SJCRH30 (cell line): ENCODE data around the gene AGPAT4. TPM values are rescaled to one million over a fixed set of nuclear protein-coding genes. Genes with fewer than 3 reads are reported as not detected.

ENCODE experiments used
- DNase-seq, 2 experiments: peaks; one replicate each; pipeline ENCODE4 v3.0.0-alpha.2; 2015 to 2020
- H3K27ac ChIP-seq: fragments of 250-450 bp; sonication (Bioruptor Pico); 2 replicates; pipeline ENCODE4 v1.5.1; 2020; ENCODE audit warnings: mild to moderate bottlenecking, moderate library complexity
- H3K27me3 ChIP-seq: fragments of 250-450 bp; sonication (Bioruptor Pico); 2 replicates; pipeline ENCODE4 v1.5.1; 2020; ENCODE audit warnings: mild to moderate bottlenecking, moderate library complexity
- H3K36me3 ChIP-seq: fragments of 250-450 bp; sonication (Bioruptor Pico); 2 replicates; pipeline ENCODE4 v1.5.1; 2020; ENCODE audit warnings: mild to moderate bottlenecking, moderate library complexity
- H3K4me1 ChIP-seq: fragments of 250-450 bp; sonication (Bioruptor Pico); 2 replicates; pipeline ENCODE4 v1.5.1; 2020; ENCODE audit warnings: mild to moderate bottlenecking, moderate library complexity
- H3K4me3 ChIP-seq: fragments of 250-450 bp; sonication (Bioruptor Pico); 2 replicates; pipeline ENCODE4 v1.5.1; 2020; ENCODE audit warnings: mild to moderate bottlenecking, moderate library complexity
- H3K9me3 ChIP-seq: fragments of 250-450 bp; sonication (Bioruptor Pico); replicated peaks from 2 replicates; pipeline ENCODE4 v1.5.1; 2020; ENCODE audit warnings: mild to moderate bottlenecking, moderate library complexity
- total RNA-seq: library from RNA; depleted of rRNA; stranded (reverse); fragments of >200 nt; shearing (Covaris generic); gene quantifications from 2 replicates; pipeline ENCODE4 v1.2.3, GENCODE V29; 2014

Gene AGPAT4
- total RNA-seq, 1 experiment from 2014 or later = 16.7 TPM

DNA sequence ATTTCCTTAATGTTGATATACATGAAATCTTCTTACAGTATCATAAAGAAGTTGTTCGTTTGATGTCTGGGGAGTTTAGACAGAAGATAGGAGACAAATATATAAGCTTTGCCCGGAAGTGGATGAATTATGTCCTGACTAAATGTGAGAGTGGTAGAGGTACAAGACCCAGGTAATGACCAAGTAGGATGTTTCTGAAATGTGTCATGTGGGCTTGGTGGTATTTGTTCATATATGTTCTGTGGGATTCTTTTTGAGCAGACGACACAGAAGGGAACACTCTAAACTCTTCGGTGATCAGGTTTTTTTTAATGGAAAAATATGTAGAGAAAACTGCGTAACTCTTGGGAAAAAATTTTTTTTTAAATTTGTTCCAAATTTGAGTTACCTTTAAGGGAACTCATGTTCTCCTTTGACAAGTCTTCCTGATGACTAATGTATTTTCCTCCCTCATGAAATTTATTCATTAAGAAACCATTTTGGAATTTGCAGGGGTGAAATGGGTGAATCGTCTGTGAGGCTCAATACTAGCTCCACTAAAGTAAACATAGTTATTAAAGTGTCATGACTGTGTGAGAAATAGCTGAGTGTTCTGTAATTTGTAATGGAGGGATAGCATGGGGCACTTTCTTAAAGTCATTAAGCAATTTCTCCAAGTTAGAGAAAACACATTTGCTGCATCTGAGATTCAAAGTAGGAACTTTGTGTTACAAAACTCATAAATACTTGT, 181.7 kb downstream of the AGPAT4 start:
- Histone ChIP-seq H3K27me3 (no peaks in the 10 kb centered on the region), H3K27ac (no peak overlapping the region), H3K4me3 (no peak overlapping the region), H3K36me3 (peaks cover 54% of the 10 kb centered on the region), H3K9me3 (no peaks in the 10 kb centered on the region), H3K4me1 (no peaks in the 10 kb centered on the region)
- no peak for DNase-seq

DNA sequence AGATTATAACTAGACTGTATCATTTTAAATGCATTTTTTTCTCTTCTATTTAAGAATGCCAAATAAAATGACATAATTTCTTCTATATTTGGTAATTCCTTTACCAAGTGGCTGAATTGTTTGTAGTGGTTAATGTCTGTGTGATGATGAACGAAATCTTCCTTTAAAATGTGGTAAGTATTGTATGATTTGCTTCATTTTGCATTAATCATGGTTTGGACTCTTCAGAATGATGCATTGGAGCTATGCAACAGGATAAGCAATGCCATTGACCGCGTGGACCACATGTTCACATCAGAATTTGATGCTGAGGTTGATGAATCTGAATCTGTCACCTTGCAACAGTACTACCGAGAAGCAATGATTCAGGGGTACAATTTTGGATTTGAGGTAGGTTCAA, 182.7 kb downstream of the AGPAT4 start:
- Histone ChIP-seq H3K4me1 (no peaks in the 10 kb centered on the region), H3K9me3 (no peaks in the 10 kb centered on the region), H3K4me3 (no peak overlapping the region), H3K27ac (no peak overlapping the region), H3K36me3 (peaks cover 55% of the 10 kb centered on the region), H3K27me3 (no peaks in the 10 kb centered on the region)
- DNase-seq = no peak

DNA sequence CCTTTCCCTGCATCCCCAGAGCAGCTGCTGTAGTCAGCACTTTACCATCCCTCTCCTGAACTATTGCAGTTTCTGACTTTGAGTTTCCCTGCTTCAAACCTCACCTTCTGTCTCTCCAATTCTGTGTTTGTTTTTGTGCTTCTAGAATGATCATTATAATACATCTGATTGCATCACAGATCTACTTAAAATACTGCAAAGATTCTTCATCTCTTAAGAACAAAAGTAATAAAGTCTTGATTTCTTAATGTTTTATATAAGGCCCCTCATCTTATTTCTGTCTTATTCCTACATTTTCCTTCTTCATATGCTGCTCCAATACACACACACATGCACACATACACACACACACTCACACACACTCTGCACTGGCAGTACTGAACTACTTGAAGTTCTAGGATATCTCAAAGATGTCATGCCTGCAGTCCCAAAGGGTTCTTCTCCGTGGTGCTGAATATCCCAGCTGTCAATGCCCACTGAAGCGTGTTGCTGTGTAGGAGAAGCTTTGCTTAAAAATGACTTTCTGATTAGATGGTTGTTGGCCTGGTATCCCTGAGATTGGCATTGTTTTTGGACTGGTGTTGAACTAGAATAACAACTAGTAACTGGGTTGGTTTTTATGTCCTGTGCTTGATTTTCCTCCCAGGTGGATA, 185.1 kb downstream of the AGPAT4 start:
- Histone ChIP-seq H3K27me3 (no peaks in the 10 kb centered on the region), H3K36me3 (peaks cover 57% of the 10 kb centered on the region)
- peak; percentile 30 to 53 for DNase-seq

DNA sequence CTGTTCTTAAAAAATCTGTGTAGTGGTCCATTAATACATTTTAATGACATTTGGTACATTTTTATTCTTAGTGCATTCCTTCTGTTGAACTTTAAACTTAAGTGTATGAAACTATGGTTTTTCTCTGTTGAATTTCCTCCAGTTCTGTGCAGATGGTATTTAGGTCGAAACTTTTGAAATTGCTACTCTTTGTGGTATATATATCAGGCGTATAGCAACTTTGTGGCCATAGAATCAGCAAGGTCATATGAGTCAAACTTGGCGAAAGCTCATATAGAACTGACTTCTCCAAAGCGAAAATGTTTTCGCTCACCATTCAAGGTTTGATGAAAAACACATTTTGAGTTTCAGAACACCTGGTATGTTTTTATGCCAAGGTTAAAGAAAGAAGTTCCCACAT, 188.6 kb downstream of the AGPAT4 start:
- Histone ChIP-seq H3K4me1 (no peaks in the 10 kb centered on the region), H3K36me3 (peaks cover 57% of the 10 kb centered on the region), H3K9me3 (no peaks in the 10 kb centered on the region), H3K27ac (no peak overlapping the region), H3K27me3 (no peaks in the 10 kb centered on the region), H3K4me3 (no peak overlapping the region)
- DNase-seq = no peak

More for the DNA sequence above, 185.1 kb downstream of the AGPAT4 start:
- Histone ChIP-seq H3K27ac (no peak overlapping the region), H3K4me1 (no peaks in the 10 kb centered on the region), H3K4me3 (no peak overlapping the region), H3K9me3 (no peaks in the 10 kb centered on the region)

DNA sequence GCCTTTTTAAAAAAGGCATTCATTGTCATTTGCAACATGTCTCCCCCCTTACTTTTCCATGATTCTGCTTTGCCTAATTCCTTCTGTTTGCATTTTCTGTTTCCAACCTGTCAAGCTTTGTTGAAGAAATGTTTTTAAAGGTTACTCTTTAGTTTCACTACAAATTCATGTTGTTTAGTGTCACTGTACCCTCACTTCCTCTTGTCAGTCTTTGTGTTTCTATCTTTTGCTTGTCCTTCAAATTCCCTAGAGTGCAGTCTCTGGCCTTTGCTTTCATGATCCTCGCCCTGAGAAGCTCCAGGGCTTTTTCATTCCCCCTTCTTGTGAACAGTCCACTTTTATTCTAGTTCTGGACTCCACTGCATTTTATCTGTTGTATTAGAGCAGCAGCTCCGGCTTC, 191.6 kb downstream of the AGPAT4 start:
- Histone ChIP-seq H3K36me3 (peaks cover 32% of the 10 kb centered on the region), H3K4me1 (no peaks in the 10 kb centered on the region), H3K27ac (no peak overlapping the region), H3K27me3 (no peaks in the 10 kb centered on the region), H3K4me3 (no peak overlapping the region), H3K9me3 (no peaks in the 10 kb centered on the region)
- DNase-seq = no peak

DNA sequence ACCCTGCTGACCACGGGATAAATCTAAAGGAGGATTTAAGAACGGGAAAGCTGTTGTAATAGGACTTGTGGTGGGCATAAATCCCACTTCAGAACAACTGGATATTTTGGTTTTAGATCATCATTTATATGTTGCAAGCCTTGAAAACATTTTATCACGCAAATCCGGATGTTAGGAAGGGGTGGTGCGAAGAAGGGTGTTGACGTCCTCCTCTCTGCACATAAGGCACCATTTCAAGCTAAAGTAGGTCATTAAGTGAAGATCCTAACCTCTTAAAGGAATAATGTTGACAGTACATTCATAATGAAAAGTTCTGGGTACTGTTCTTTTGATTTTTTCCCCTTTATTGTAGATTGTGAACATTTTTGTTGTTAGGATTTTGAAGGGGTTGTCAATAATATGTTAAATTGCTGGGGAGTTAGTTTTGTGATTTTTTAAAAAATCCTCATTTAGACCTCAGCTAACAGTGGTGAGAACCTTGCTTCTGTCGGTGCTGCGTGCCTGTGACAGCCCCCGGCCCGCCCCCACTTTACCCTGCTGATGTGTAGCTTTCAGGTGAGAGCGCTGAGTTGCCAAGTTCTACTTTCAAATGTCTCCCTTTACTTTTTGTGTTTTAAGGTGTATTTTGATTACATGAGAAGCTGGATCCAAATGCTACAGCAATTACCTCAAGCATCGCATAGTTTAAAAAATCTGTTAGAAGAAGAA, 193.4 kb downstream of the AGPAT4 start:
- no peak overlapping the region for H3K27ac ChIP-seq
- no peak for DNase-seq

More for the DNA sequence above, 193.4 kb downstream of the AGPAT4 start:
- Histone ChIP-seq H3K9me3 (no peaks in the 10 kb centered on the region), H3K27me3 (no peaks in the 10 kb centered on the region), H3K4me3 (no peak overlapping the region), H3K4me1 (no peaks in the 10 kb centered on the region), H3K36me3 (peaks cover 20% of the 10 kb centered on the region)
